Tibial nerve (tissue), 4 donors: ENCODE measurements around the gene PAPOLB.

Experiments used
- CTCF ChIP-seq, 5 experiments: fragments of 200-600 bp in 3 of 5; fragments of 450-650 bp in 2 of 5; sonication (generic) in 3 of 5; IDR thresholded peaks; one replicate each; pipeline ENCODE4 v1.5.1; 2016 to 2019; ENCODE audit warnings: antibody characterized with exemption in 5 of 5, mild to moderate bottlenecking in 3 of 5, moderate library complexity in 2 of 5
- EP300 ChIP-seq, 2 donors: sonication (generic); formaldehyde crosslinking; IDR thresholded peaks; one replicate each; pipeline ENCODE4 v1.6.1; 2017; ENCODE audit warnings: antibody characterized with exemption in 2 of 2, mild to moderate bottlenecking in 1 of 2
- POLR2A ChIP-seq, 2 donors: fragments of 450-650 bp; IDR thresholded peaks; one replicate each; pipeline ENCODE4 v1.6.1; 2017; ENCODE audit warnings: antibody characterized with exemption in 2 of 2, mild to moderate bottlenecking in 2 of 2, moderate library complexity in 2 of 2

- TF ChIP-seq CTCF (IDR thresholded peaks at IDR 0.05) (no peak), POLR2A (IDR thresholded peaks at IDR 0.05) (no peak), EP300 (IDR thresholded peaks at IDR 0.05) (no peak)
These were observed 43.6 kb downstream of the PAPOLB start for GRCh38 chr7:4818000-4818794.
